SU-DHL-6 (cell line): ENCODE measurements around the gene TMEM218.

Experiments used
- H2AFZ ChIP-seq: fragments of 200-600 bp; sonication (generic); 2 replicates; pipeline ENCODE4 v1.6.1; 2014; ENCODE audit warnings: low read depth, mild to moderate bottlenecking, moderate library complexity, mixed read lengths, antibody characterized with exemption, low read length; ENCODE audit not compliant: severe bottlenecking
- H3F3A ChIP-seq: fragments of 200-600 bp; shearing (Covaris generic); 2 replicates; pipeline ENCODE4 v1.6.0; 2016; ENCODE audit warnings: antibody characterized with exemption, mild to moderate bottlenecking; ENCODE audit not compliant: insufficient read depth
- H3K27ac ChIP-seq: fragments of 200-600 bp; sonication (generic); 2 replicates; pipeline ENCODE4 v1.5.1; 2016; ENCODE audit warnings: low read depth, mild to moderate bottlenecking, low read length, moderate library complexity, mixed read lengths
- H3K27me3 ChIP-seq: fragments of 200-600 bp; sonication (generic), shearing (Covaris generic); 2 replicates; pipeline ENCODE4 v1.6.0; 2014; ENCODE audit warnings: mild to moderate bottlenecking, low read length
- H3K36me3 ChIP-seq: fragments of 200-600 bp; sonication (generic); 2 replicates; pipeline ENCODE4 v1.6.1; 2014; ENCODE audit warnings: mild to moderate bottlenecking, low read length, mixed read lengths
- H3K4me2 ChIP-seq: fragments of 300-600, 200-600 bp; shearing (Covaris generic), sonication (generic); 2 replicates; pipeline ENCODE4 v1.6.0; 2014; ENCODE audit warnings: low read length, low read depth, mild to moderate bottlenecking; ENCODE audit not compliant: poor library complexity, severe bottlenecking
- H3K4me3 ChIP-seq: fragments of 200-600 bp; sonication (generic); 2 replicates; pipeline ENCODE4 v1.5.1; 2014; ENCODE audit warnings: antibody characterized with exemption, low read length, mild to moderate bottlenecking, mixed read lengths; ENCODE audit not compliant: insufficient read depth, poor library complexity, severe bottlenecking
- H3K79me2 ChIP-seq: fragments of 200-600 bp; sonication (generic); 2 replicates; pipeline ENCODE4 v1.6.1; 2014; ENCODE audit warnings: mild to moderate bottlenecking, low read length, moderate library complexity; ENCODE audit not compliant: insufficient read depth
- H3K9ac ChIP-seq: fragments of 200-600 bp; sonication (generic); 2 replicates; pipeline ENCODE4 v1.7.0; 2014; ENCODE audit warnings: mild to moderate bottlenecking, low read length
- H3K9me2 ChIP-seq: fragments of 200-600 bp; sonication (generic); replicated peaks from 2 replicates; pipeline ENCODE4 v1.6.1; 2014; ENCODE audit warnings: low read length; ENCODE audit not compliant: insufficient read depth
- H3K9me3 ChIP-seq: fragments of 200-600 bp; sonication (generic); 2 replicates; pipeline ENCODE4 v1.6.1; 2014; ENCODE audit warnings: low read length, mixed read lengths; ENCODE audit not compliant: insufficient read depth
- H4K20me1 ChIP-seq: fragments of 200-600 bp; sonication (generic); 2 replicates; pipeline ENCODE4 v1.6.1; 2014; ENCODE audit warnings: low read depth, mild to moderate bottlenecking, antibody characterized with exemption, low read length, moderate library complexity, mixed read lengths
- EZH2phosphoT487 ChIP-seq: fragments of 200-600 bp; sonication (generic), shearing (Covaris generic); conservative IDR thresholded peaks from 2 replicates; pipeline ENCODE4 v1.6.1; 2018; ENCODE audit warnings: mild to moderate bottlenecking, antibody characterized with exemption, low read length, moderate library complexity, mixed read lengths
- TF ChIP-seq, protein P1 (sequence below): fragments of 200-600 bp; sonication (generic); IDR thresholded peaks from one replicate; pipeline ENCODE4 v1.5.1; 2017; ENCODE audit warnings: antibody characterized with exemption, mild to moderate bottlenecking, low read length, moderate library complexity; ENCODE audit not compliant: insufficient read depth, poor library complexity, severe bottlenecking

The TMEM218 gene

DNA sequence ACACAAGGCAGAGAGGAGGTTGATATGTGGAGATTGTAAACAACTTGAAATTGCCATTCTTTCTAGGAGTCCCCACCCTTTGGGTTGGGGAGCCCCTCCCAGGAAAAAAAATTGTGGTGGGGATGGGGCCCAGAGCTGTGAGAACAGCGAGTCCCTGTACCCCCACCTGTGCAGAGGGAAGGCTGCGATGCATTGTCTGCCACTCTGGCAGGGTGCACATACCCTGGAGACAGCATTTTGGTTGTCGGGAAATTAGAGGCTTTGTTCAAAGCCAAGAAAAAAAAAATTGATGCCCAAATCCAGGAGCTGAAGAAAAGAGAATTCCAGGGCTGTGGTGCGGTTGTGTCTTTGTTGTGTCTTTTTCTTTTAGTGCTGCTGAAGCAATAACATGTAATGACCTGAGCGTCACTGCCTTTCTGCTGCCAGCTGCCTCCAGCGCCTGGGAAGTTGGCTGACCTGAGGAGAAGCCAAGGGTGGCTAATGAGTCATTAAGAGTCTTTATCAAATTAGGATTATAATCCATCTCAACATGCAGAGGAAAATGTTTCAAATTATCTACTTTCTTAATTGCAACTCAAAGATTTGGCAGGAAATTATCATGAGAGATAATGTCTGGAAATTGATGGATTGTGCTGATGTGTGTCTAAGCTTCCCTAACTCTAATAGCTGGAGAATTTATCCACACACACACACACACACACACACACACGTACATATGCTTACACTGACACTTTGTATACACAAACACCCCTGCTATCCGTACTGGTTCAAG, 45.1 kb upstream of the TMEM218 start:
- Histone ChIP-seq H3K27me3 (no peaks in the 10 kb centered on the region), H3K27ac (no peak overlapping the region), H3K79me2 (no peaks in the 10 kb centered on the region), H3F3A (no peaks in the 10 kb centered on the region), H3K4me2 (no peak overlapping the region), H4K20me1 (no peaks in the 10 kb centered on the region), H3K9me3 (peaks cover 5% of the 10 kb centered on the region; the same call in 1 of the 2 replicates), H2AFZ (no peak overlapping the region), H3K9me2 (no peaks in the 10 kb centered on the region), H3K4me3 (no peak overlapping the region), H3K9ac (no peak overlapping the region), H3K36me3 (no peaks in the 10 kb centered on the region)
- no peak for TF ChIP-seq EZH2phosphoT487
- TF ChIP-seq, protein P1, sequence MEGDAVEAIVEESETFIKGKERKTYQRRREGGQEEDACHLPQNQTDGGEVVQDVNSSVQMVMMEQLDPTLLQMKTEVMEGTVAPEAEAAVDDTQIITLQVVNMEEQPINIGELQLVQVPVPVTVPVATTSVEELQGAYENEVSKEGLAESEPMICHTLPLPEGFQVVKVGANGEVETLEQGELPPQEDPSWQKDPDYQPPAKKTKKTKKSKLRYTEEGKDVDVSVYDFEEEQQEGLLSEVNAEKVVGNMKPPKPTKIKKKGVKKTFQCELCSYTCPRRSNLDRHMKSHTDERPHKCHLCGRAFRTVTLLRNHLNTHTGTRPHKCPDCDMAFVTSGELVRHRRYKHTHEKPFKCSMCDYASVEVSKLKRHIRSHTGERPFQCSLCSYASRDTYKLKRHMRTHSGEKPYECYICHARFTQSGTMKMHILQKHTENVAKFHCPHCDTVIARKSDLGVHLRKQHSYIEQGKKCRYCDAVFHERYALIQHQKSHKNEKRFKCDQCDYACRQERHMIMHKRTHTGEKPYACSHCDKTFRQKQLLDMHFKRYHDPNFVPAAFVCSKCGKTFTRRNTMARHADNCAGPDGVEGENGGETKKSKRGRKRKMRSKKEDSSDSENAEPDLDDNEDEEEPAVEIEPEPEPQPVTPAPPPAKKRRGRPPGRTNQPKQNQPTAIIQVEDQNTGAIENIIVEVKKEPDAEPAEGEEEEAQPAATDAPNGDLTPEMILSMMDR: no peak

DNA sequence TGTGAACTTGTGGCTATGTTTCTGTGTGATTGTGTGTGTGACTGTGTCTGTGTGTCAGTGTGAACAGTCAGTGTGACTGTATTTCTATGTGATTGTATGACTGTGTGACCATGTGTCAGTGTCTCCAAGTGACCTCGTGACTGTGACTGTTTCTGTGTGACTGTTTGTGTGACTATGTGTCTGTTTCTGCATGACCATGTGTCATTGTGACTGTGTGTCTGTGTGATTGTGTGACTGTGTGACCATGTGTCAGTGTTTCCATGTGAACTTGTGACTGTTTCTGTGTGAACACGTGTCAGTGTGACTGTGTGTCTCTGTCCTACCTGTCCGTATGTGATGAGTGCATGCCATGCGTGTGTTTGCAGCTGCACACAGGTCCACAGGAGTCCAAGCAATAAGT, 44.3 kb upstream of the TMEM218 start:
- H3F3A ChIP-seq: no peaks in the 10 kb centered on the region
- H3K27ac ChIP-seq: no peak overlapping the region
- peaks cover 5% of the 10 kb centered on the region; the same call in 1 of the 2 replicates for H3K9me3 ChIP-seq
- no peak overlapping the region for H3K4me2 ChIP-seq
- no peaks in the 10 kb centered on the region for H4K20me1 ChIP-seq
- no peaks in the 10 kb centered on the region for H3K27me3 ChIP-seq
- TF ChIP-seq EZH2phosphoT487: no peak
- TF ChIP-seq, protein P1: no peak
- H3K9me2 ChIP-seq: no peaks in the 10 kb centered on the region
- H3K4me3 ChIP-seq: no peak overlapping the region
- no peaks in the 10 kb centered on the region for H3K79me2 ChIP-seq
- no peaks in the 10 kb centered on the region for H3K36me3 ChIP-seq
- H3K9ac ChIP-seq: no peak overlapping the region
- H2AFZ ChIP-seq: no peak overlapping the region

DNA sequence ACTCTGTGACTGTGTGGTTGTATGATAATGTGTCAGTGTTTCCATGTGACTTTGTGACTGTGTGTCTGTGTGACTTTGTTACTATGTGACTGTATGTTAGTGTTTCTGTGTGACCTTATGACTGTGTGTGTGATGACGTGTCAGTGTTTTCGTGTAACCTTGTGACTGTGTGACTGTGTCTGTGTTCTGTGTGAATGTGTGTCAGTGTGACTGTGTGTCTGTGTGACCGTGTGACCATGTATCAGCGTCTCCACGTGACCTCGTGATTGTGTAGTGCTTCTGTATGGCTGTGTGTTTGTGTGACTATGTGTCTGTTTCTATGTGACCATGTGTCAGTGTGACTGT, 43.6 kb upstream of the TMEM218 start:
- Histone ChIP-seq H3K4me3 (no peak overlapping the region), H3K27me3 (no peaks in the 10 kb centered on the region), H4K20me1 (no peaks in the 10 kb centered on the region), H3K4me2 (no peak overlapping the region), H3K9ac (no peak overlapping the region), H3K9me3 (peaks cover 5% of the 10 kb centered on the region; the same call in 1 of the 2 replicates), H3K27ac (no peak overlapping the region), H3K79me2 (no peaks in the 10 kb centered on the region), H3K9me2 (no peaks in the 10 kb centered on the region), H2AFZ (no peak overlapping the region), H3K36me3 (no peaks in the 10 kb centered on the region), H3F3A (no peaks in the 10 kb centered on the region)
- TF ChIP-seq, protein P1: no peak
- TF ChIP-seq EZH2phosphoT487: no peak
